IPS DF 4.7 (cell line): ENCODE data around the gene ATP2B2.
A peak's percentile ranks its signal among the peaks of the same experiment; 100 is the strongest.

Experiments used
- DNase-seq: peaks from one replicate; pipeline ENCODE4 v3.0.0-alpha.2; 2013; ENCODE audit warnings: low spot score; ENCODE audit errors: extremely low read depth

ATP2B2 gene

DNA sequence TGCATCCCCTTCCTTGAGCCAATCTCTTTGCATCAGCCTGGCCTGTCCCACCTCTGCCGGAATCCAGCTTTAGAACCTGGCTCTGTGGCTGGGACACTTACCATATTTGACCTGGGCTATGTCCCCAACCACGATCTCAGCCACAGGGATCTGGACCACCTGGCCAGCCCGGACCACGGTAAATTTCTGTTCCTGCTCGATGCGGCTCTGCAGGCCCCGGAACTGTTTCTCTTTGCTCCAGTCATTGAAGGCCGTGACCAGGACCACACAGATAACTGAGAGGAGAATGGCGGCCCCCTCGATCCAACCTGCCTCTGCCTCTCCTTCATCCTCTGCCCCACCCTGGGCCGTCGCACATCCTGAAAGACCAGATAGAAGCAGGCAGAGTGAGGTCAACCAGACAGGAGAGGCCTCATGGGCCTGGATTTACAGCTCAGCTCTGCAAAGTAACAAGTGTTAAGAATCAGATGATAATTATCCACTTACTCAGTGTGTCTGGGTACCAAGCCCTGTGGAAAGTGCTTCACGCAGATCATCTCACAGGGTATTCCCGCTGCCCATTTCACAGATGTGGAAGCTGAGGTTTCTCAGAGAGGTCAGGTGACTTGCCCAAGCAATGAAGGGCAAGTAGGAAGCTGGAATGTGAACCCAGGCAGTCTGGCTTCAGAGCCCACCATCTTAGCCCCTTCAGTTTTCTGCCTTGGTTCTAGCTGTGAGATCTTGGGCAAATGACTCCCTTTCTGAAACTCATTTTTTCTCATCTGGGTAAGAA is 103.2 kb downstream of the ATP2B2 start:
- no peak for DNase-seq

- no peak for DNase-seq
These were observed 104.5 kb downstream of the ATP2B2 start for GRCh38 chr3:10400749-10401495.

- DNase-seq, result no peak
These were observed 105.2 kb downstream of the ATP2B2 start for GRCh38 chr3:10400050-10400748.

DNA sequence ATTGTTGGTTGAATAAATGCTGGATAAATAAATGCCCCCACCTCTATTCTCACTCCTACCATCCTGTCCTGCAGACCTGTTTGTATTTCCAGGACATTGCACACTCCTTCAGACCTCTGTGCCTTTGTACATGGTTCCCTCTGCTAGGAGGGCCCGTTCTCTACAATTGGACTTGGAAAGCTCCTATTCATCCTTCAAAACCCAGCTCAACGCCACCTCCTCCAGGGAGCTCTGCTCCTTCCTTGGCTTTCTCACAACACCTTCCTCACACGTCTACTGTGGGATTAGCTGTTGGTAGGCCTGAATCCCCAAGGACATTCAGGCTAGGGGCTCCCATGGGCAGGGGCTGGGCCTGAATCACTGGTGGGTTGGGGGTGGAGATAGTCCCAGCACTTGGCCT is 105.8 kb downstream of the ATP2B2 start:
- DNase-seq, result no peak

- DNase-seq, result no peak
These were observed 107.0 kb downstream of the ATP2B2 start for GRCh38 chr3:10398341-10398740.

DNA sequence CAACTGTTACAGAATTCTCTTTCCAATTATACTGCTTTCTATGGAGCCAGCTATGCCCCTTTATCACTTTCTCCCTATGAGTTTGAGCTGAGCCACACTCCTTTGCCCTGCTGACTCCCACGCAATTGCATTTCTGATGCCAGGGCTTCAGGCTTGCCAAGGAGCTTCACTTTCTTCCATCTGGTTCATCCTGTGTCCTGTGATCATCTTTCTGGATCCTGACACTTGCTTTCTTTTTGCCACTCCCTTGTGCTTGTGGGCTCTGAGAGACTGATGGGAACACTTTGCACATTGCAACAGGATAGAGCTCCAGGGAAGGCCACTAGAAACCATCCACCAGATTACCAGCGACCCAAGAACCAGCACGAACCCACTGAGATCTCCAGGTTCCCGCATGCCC is 107.5 kb downstream of the ATP2B2 start:
- DNase-seq, result no peak

GRCh38 chr3:10396931-10397330 is 108.5 kb downstream of the ATP2B2 start:
- DNase-seq, result no peak

GRCh38 chr3:10396083-10396482 is 109.3 kb downstream of the ATP2B2 start:
- no peak for DNase-seq

GRCh38 chr3:10395671-10396070 is 109.7 kb downstream of the ATP2B2 start:
- no peak for DNase-seq

- peak; percentile 25 for DNase-seq
These were observed 110.2 kb downstream of the ATP2B2 start for GRCh38 chr3:10395196-10395595.

DNA sequence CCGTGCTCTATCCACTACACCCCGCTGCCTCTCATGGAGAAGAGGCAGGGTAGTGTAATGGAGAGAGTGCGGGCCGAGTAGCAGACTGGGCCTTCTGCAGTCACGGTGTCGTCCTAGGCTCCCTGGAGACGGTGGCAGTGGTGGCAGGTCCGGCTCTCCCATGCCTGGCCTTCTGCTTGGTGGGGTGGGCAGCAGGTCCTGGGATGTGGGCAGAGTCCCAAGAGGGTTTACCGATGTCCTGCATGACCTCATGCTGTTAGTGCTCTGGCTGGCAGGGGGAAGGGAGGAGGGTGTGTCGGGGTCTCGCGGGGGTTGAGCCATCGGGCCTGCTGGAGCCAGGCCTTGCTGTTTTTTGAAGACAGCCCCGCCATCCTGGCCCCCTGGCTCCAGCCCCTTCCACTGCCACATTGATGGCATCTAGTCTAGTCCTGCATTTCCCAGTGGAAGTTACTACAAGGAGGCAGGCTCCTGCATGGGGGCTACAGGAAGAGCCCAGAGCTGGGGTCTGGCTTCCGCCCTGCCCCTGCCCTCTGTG is 110.8 kb downstream of the ATP2B2 start:
- no peak for DNase-seq

DNA sequence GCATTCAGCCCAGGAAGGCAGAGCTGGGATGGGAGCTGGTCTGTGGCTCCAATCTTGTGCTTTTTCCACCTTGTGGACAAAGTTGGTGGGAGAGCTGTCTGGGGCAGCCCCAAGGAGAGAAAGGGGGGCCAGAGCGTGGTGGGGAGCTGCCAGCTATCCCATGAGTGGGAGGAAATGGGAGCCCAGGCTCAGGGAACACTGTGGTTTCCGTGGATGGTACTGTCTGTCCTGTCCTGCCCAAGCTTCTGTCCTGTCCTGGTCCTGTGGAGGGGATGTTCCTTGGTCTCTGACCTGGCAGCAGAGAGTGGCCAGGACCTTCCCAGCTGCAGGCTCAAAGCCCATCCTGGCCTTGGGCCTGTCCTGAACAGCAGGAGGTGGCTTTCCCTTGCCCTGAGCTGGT is 111.9 kb downstream of the ATP2B2 start:
- no peak for DNase-seq

DNA sequence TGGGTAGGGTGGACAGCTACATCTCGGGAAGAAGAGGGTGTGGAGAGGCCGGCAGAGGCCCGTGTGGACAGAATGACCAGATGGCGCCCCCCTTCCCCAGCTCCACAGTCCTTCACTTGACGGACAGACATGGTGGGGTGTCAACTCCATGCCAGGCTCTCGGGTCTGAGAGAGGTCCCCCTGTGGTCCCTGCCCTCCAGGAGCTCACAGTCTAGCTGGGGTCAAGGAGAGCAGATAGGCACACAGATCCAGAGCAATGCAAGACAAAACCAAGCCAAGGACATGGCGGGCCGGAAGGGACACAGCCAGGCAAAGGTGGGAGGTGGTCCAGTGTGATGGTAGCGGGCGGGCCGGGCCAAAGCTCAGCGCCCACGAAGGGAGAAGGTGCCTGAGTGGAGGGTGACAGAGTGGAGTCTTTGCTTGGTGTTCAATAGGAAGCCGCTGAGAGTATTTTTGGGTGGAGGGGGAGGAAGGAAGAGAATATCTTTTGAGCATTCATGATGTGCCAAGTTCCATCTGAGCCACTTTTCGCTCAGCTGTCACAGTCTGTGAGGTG is 112.4 kb downstream of the ATP2B2 start:
- no peak for DNase-seq

DNA sequence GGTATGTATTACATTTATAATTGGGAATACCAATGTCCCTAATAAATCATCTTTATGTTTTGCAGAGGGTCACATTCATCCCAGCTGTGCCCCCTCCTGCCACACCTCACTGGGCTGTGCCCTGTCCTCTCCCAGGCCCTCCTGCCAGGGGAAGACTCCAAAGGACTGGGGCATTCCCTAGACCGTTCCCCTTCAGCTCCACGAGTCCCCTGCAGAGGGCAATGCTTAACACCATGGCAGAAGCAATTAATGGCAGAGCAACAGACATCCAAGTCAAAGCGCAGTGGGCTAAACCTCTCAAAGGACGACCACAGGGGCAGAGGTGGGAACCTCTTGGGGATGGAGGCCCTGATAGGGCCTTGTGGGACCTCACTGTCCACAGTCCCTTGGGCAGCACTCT is 113.1 kb downstream of the ATP2B2 start:
- no peak for DNase-seq

GRCh38 chr3:10391391-10391790 is 114.0 kb downstream of the ATP2B2 start:
- DNase-seq, result no peak

DNA sequence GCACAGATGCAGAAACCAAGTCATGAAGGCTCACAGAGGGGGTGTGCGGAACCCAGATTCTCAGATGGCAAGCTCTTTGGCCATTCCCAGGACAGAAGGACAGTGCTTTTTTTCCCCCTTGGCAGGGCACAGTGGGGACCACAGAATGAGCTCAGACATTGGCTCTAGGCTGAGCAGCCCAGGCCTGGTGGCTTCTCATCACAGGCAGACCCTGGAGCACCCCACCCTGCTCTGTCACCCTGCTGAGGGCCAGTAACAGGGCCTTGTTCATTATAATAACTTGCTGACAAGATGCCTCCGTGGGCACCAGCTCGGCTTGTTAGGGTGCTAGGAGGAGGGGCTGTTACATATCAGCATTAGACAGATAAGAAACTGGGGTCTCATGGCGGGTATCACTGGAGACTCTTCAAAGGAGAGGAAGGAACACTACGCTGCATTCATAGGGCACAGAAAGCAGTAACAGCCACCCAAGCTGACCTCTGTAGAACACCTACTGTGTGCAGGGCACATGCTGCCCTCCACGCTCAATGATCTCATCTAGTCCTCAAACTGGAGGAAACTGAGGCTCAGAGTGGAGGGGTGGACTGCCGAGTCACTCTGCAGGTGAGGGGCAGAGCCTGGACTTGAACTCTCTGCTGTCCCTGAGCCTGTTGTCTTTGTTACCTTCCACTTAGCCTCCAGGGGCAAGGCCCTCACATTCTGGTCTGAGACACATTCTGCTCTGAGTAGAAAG is 114.6 kb downstream of the ATP2B2 start:
- no peak for DNase-seq

DNA sequence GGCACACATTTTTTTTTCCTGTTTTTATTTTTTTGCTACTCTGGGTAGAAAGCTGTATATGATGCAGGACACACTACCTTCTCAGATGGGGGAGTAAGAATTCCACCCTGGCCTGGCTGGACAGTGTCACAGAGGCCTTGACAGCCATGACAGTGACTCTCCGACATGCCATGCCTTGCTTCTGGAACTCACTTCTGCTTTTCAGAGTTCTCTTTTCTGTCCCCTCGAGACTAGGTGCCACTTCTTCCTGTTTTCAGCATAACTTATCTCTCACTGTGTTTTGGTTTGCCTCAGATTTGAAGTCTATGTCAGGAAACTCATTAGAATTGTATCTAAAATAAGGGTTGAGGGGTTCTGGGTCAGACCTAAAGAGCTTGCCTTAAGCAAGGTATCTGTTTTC is 115.4 kb downstream of the ATP2B2 start:
- DNase-seq, result no peak

DNA sequence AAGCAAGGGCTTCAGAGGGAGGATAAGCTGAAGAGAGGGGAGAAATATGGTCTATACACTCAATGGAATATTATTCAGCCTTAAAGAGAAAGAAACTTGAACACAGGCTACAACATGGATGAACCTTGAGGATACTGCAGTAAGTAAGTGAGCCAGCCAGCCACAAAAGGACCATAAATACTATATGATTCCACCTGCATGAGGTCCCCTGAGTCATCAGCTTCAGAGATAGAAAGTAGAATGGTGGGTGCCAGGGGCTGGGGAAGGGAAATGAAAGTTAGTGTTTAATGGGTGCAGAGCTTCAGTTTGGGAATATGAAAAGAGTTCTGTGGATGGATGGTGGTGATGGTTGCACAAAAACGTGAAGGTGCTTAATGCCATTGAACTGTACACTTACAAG is 116.0 kb downstream of the ATP2B2 start:
- DNase-seq, result no peak

GRCh38 chr3:10387881-10388609 is 117.3 kb downstream of the ATP2B2 start:
- no peak for DNase-seq

DNA sequence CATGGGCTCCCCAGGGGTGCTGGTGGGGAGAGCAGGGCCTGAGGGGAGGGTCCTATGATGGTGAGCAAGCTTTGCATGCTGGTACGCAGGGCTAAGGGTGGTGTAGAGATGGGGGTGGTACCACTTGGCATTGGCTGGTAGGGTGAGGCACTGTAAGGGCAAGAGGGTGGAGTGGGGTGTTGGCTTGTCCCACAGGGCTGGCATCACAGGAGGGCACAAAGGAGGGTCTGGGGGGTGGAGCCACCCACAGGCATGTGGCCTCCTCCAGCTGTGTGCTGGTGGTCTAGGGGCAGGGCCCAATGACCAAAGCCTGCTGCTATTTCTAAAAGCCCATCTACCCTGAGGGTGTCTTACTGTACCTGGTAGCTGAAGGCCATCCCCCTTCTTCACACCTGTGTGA is 119.3 kb downstream of the ATP2B2 start:
- no peak for DNase-seq
